Pulmonary artery endothelial cell (primary cell): ENCODE measurements around the gene SUSD1. TPM values are rescaled to one million over a fixed set of nuclear protein-coding genes. Genes with fewer than 3 reads are reported as not detected.

Experiments used
- DNase-seq: peaks from one replicate; pipeline ENCODE4 v3.0.0-alpha.2; 2011; ENCODE audit warnings: low read depth, low spot score
- total RNA-seq: library from RNA; depleted of rRNA; stranded (reverse); fragments of >200 nt; gene quantifications from 2 replicates; pipeline ENCODE4 v1.2.3, GENCODE V29; 2014

Gene SUSD1
- total RNA-seq, 1 donor from 2014 or later = 29.5 TPM

GRCh38 chr9:112042769-112043168, 132.3 kb downstream of the SUSD1 start:
- no peak for DNase-seq

DNA sequence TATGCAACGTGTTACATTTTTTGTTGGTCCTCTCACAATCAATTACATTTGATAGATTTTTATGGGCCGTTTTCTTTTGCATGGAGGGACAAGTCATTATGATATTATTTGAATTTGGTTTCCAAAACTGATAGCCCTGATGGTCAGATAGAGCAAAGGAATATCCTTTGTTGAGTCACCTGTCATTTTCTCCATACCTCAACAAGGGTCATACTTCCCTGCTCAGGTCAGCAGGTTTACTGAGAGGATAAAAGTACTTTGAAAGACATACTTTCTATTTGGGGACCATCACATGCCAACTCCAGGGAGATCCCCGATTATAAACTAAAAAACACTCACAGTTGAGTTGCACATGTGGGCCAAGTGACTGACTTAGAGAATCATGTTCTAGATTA, 132.9 kb downstream of the SUSD1 start:
- DNase-seq = no peak

DNA sequence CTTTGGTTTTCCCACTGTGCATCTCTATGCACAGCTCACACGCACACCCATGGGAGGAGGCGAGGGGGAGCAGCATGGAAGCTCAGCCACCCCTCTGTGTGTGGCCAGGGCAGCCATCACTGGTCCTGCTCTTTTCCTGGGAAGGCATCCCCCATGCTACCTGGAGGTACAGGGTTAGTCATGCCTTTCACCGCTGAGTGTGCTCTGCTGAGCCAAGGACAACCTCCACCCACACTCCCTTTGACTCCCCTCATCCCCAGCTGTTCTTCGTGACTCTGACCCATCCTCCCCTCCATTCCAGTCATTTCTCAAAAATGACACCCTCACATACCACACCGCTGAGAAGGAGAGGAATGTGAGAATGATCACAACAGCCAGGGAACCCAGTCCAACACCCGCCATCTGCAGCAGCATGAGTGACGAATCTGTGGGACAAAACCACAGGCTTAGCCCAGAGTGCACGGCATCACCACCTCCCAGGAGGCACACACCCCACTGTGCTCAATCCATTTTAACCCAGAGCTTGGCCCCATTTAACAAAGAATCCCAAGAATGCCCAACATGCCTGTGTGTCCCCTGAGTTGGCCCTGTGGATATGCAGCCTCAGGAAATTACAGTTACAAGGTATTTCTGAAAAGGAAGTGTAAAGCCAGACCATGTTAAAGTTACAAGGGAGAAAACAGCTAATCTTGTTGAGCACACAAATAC, 133.4 kb downstream of the SUSD1 start:
- peak; percentile 63 for DNase-seq

GRCh38 chr9:112041199-112041535, 133.9 kb downstream of the SUSD1 start:
- no peak for DNase-seq

DNA sequence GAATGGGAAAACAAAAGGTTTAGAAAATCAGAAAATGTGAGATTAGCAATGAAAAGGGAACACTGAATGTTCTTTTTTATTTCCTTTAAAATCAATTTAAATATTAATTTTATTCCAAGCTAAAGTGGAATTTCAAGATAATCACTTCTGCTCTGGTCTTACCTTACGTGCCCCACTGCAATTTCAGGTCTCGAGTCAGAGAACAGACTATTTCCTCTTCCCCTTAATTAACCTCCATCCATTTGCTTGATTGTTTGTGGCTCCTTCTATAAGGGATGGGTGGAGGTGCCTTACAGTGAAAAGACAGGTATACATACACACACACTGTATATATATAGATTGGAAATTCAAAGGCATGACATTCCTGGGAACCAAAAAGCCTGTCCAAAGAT, 137.1 kb downstream of the SUSD1 start:
- DNase-seq = no peak

- DNase-seq = no peak
These were observed 137.6 kb downstream of the SUSD1 start for GRCh38 chr9:112037281-112038016.

DNA sequence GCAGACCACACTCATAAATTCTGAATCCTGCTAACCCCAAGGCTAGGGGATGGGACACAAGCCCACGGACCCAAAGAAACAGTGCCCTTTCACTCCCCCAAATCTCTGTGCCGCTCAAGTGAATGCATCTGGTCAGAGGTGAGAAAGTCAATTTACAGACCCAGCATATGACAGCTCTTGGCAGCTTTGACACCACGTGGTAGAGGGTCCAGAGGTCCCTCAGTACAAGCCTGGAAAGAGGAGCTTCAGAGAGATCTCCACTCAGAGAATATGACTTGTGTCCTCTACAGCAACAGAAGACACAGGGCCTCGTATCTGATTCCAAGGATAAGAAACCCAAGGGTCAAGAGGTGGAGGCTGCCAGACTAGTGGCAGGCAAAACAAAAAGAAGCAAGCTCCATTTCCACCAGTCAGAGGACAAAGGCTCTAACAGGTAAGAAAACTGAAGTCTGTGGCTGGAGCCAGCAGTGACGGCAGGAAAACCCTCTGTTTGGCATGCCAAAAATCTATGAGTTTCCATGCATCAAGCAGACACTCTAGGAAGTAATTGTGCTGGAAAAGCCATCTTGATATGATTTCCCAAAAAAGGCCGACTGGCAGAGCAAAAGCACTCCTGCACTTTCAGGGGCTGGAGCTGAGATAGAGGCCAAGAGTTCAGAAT, 139.8 kb downstream of the SUSD1 start:
- DNase-seq = no peak

DNA sequence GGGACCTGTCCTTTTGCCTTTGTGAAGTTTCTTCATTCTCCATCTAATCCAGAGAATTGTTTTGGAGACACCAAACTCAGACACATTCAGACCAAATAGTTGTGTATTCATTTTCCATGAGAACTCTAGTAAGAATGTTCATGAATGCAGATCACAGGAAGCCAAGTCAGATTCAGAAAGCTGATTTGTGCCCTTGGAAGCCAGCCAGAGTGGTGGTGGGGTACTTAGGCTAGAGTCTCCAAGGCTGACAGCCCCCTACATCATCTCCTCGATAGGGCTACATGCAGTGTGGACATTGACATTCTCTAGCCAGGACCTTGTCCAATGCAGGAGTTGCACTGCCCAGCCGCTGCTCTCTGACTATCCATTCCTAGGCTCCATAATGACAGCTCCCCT, 140.9 kb downstream of the SUSD1 start:
- DNase-seq = no peak

- no peak for DNase-seq
These were observed 141.6 kb downstream of the SUSD1 start for GRCh38 chr9:112033237-112034215.

DNA sequence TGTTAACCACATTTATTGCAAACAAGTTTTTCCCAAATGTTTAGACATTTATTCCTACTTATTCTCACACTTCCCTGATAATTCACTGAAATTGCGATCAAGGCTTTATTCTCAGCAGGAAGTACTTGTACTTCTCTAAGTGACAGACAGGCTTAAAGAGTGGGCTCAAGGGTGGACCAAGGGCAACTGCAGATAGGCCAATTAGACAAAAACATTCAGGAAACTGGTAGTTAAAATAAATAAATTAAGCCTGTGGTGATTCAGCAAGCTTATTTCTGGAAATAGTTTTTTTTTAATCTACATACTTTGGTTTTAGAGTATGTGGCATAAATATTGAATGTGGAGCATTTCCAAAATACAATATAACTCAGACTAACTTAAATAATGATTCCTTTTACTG, 142.4 kb downstream of the SUSD1 start:
- no peak for DNase-seq

DNA sequence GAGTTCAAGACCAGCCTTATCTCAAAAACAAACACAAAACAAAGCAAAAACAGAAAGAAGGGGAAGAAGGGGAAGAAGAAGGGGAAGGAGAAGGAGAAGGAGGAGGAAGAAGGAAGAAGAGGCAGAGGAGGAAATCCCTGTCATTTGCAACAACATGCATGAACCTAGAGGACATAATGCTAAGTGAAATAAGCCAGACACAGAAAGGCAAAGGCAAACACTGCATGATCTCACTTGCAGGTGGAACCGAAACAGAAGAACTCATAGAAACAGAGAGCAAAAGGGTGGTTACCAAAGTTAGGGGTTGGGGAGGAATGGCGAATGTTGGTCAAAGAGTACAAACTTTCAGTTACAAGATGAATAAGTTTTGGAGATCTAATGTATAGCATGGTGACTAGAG, 143.1 kb downstream of the SUSD1 start:
- no peak for DNase-seq

DNA sequence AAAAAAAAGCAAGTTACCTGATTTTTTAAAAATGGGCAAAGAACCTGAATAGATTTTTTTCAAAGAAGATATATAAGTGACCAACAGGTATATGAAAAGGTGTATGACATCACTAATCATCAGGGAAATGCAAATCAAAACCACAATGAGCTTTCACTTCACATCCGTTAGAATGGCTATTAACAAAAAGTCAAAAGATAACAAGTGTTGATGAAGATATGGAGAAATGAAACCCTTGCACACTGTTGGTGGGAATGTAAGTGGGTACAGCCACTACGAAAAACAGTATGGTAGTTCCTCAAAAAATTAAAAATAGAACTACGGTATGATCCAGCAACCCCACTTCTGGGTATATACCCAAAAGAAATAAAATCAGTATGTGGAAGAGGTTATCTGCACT, 143.7 kb downstream of the SUSD1 start:
- no peak for DNase-seq

- DNase-seq = no peak
These were observed 145.1 kb downstream of the SUSD1 start for GRCh38 chr9:112029921-112030444.

DNA sequence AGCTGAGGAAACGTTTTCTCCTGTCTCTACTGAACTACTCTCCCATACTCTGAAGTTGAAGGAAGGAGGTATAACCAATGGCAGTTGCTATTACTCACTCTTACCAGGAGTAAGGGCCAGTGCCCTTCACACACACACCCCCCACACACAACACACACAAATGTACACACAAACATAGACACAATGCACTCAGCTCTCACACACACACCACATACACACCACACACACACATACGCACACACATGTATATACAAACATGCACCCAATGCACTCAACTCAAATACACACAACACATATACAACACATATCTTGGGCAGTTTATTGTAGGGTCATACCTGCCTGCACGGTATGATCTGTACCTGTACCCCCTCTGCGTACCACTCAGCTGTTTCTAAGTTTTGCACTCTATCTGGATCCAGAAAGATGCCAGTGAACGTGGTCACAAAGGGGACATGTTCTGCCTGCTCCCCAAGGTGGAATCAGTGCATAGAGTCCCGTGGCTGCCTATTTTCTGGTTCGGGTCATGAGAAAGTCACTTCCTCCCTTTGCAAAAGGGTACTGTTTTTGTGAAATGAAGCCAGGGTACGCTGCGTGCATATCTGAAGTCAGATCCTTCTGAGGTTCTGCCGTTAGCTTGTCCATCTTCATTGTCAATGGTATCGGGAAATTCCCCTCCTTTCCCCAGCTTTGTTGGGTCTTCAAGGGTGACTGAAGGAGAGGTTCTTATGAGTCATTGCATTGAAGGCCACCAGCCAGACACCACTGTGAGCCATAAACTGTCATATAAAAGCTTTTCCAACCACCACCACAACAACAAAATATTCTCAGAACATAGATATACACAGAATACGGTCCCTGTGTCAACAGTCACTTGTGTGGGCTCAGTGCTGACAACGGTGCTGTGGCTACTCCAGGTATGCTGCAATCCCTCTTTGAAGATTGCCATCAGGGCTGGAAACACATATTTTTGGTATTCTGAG, 146.6 kb downstream of the SUSD1 start:
- DNase-seq = no peak

GRCh38 chr9:112025850-112026249, 149.2 kb downstream of the SUSD1 start:
- no peak for DNase-seq

GRCh38 chr9:112021742-112022141, 153.4 kb downstream of the SUSD1 start:
- DNase-seq = no peak

GRCh38 chr9:112020680-112021596, 154.2 kb downstream of the SUSD1 start:
- DNase-seq = no peak

DNA sequence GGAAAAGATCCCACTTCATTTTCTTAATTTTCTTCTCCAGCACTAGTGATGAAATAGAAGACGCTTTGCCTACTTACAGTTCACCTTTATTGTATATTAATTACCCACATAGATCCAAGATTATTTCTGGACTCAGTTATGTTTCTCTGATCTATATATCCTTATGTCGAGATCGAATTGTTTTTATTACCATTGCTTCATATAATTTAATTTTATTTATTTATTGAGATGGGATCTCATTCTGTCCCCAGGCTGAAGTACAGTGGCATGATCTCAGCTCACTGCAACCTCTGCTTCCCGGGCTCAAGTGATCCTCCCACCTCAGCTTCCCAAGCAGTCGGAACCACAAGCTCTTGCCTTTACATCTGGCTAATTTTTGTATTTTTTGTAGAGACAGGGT, 157.2 kb downstream of the SUSD1 start:
- no peak for DNase-seq

GRCh38 chr9:112015736-112016135, 159.4 kb downstream of the SUSD1 start:
- DNase-seq = no peak
